CD4-positive, alpha-beta T cell treated with Interleukin-17A for 4 hours (primary cell): ENCODE measurements around the gene ATG2A.

ENCODE experiments used
- DNase-seq: peaks from one replicate; pipeline ENCODE4 v3.0.0-alpha.2; 2020; ENCODE audit warnings: mixed read lengths

Gene ATG2A

DNA sequence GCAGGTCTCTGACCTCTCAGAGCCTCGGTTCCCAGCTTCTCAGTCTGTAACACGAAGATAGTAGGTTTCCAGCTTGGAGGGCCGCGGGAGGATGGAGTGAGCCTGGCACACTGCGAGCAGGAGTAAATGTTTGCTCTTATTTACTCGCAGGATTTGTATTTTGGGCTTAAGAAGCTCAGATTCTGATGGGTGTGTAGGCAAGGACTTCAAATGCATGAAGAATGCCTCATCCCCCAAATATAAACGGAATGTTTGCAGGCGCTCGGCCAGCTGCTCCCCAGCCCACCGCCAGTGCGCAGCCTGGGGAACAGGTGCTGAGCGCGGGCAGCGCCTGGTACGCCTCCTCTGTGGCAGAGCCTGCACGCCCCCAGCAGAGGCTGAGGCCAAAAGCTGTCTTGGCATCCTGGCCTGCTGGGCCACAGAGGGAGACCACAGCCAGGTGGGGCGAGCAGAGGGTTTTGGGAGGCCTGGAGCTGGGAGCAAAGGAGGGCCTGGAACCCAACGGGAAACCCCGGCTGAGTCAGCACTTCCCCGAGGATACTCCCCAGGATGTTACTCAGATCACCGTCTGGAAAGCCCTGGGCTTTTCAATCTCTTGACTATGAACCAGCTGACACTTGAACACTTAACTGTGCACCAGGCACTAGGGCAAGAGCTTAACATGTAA is 48.0 kb downstream of the ATG2A start:
- DNase-seq: peak; percentile 61

DNA sequence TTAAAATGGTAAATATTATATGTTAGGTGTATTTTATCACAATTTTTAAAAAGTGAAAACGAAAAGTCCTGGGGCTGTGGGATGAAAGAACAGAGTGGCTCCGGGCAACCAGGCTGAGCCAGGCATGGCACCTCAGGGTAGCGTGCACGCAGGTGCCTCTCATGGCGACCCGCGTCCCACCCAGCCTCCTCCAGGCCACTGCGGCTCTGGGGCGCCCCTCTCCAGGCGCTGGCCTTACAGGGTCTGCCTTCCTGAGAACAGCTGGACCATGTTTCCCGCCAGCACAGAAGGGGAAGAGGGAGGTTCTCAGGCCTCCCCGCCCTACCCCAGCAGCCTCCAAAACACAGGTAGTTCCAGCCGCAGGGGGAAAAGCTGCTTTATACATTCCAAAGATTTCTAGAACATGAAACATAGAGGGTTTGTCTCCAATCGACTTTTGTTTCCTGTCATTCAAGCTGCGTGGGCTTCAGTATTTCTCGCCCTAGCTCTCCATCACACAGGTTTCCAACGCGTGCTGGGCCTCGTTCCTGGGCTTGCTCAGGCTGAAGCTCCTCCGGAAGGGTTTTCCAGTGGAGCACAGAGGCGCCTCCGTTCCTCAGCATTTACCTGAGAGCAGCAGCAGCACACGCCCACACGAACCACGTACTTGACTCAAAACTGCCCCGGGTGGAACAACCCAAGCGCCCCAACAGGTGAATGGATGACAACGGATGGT is 49.1 kb downstream of the ATG2A start:
- DNase-seq: peak; percentile 35

DNA sequence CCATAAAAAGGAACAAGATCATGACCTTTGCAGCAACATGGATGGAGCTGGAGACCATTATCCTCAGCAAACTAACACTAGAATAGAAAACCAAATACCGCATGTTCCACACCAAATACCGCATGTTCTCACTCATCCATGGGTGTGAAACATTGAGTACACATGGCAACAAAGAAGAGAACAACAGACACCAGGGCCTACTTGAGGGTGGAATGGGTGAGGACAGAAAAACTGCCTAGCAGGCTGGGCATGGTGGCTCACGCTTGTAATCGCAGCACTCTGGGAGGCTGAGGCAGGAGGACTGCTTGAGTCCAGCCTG is 50.9 kb downstream of the ATG2A start:
- DNase-seq: no peak

DNA sequence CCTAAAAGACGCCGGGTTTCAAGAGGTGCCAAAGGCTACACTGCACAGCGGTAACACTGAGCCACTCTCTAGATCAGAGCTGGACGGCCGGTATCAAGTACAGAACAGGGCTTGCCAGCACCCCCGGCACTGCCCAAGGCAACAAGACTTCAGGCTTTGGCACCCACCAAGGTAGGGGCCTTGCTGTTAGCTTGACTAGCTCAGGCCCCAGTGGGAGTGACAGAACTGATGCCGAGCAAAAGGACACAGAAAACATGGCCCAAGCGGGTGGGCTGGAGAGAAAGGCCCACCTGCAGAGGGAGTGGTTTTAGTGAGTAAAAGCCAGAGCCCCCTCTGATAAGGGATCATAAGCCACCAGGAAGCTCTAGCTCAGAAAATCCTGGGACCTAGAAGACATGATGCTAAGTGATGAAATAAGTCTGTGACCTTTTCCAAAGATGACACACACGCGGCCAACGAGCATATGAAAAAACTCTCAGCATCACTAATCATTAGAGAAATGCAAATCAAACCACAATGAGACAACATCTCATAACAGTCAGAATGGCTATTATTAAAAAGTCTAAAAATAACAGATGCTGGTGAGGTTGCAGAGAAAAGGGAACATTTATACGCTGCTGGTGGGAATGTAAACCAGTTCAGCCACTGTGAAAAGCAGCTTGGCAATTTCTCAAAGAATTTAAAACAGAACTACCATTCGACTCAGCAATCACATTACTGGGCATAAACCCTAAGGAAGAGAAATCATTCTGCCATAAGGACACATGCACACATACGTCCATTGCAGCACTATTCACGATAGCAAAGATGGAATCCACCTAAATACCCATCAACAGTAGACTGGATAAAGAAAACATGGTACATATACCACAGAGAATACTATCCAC is 51.5 kb downstream of the ATG2A start:
- DNase-seq: peak; percentile 62

DNA sequence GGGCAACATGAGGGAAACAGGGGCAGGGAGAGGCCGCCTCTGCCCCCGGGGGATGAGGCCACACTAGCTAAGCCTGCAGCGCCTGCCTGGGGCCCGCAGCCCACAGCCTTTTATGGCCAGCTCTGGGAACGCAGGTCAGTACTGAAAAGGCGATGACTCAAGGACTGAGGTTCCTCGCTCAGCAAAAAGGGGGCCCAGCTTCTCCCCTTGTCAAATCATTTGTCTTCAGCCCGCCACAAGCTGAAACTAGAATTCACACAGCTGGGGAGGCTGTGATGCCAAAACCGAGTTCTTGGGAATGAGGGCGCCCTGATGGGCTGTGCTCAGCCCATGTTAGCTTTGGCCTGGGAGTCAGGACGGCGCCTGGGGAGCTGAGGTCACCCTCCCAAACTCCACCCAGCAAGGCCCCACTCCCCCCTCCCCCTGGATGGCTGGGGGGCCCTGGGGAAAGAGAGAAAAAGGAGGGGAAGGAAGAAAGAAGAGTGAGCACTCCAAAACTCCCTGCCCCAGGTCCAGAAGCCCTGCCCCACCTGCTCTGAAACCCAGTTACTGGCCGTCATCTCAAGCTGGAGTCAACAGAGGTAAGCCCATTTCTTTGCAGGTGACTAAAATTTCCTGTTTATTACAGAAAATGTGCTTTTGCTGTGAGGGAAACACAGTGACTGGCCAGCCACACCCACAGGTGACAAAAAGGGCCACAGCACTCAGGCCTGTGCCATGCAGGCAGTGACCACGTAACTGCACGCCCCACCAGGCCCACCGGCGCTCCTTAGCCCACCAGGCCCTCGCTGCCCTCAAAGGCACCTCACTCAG is 52.3 kb downstream of the ATG2A start:
- DNase-seq: peak; percentile 62

DNA sequence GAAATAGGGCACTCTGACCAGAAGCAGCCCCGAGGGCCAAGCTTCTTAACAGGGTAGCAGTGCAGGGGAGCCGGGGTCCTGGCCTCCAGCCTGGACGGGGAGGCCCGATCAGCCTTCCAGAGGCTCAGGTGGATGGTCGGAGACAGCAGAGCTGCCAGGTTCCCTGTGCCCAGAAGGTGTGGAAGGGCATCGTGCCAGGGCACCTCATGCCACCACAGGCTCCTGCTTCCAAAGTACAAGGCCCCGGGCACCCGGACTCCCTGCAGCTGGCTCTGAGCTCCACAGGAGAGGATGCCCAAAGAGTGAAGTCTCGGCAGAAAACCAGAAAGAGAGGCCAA is 52.9 kb downstream of the ATG2A start:
- no peak for DNase-seq

DNA sequence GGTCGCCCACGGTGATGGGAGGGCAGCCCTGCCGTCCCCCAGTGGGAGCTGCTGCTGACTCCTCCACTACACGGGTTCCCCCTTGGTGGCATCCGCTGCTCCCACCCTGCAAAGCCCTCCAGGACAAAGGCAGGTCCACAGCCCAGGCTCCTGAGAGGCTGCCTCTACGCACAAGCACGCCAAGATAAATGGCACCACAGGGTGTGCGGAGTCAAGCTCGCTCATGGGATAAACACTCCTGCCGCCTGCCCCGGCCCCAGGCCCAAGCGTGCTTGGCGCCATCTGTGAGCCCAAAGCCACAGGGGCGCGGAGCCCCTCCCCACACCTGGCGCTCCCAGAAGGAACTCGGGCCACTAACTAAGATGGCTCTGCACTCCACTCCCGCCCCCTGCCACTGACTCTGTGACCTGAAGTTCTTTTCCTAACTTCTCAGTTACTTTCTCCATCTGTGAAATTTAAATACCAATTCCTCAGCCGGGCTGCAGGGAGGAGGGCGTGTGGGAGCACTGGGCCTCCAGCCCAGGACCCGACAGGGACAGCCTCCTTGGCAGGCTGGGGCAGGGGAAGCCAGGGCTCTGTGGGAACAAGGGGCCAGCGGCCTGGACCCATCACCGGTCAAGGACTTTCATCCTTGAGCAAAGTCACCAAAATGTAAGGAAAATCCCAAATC is 53.5 kb downstream of the ATG2A start:
- DNase-seq: no peak

DNA sequence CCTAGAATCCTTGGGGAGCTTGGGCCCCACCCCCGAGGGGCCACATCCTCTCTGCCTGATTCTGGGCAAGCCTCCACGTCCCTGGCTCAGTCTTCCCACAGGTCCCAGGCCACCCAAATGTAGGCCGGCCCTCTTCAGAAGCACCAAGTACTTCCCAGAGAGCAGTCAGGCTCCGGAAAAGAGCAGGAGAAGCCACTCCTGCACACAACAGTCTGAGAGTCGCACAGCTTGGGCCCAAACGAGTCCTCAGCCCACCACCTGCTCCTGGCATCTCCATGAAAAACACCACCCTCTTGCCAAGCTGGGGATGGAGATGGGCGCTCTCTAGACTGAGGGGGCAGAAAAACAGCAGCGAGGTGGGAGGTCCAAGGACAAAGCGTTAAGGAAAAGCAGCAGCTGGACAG is 54.0 kb downstream of the ATG2A start:
- DNase-seq: no peak

DNA sequence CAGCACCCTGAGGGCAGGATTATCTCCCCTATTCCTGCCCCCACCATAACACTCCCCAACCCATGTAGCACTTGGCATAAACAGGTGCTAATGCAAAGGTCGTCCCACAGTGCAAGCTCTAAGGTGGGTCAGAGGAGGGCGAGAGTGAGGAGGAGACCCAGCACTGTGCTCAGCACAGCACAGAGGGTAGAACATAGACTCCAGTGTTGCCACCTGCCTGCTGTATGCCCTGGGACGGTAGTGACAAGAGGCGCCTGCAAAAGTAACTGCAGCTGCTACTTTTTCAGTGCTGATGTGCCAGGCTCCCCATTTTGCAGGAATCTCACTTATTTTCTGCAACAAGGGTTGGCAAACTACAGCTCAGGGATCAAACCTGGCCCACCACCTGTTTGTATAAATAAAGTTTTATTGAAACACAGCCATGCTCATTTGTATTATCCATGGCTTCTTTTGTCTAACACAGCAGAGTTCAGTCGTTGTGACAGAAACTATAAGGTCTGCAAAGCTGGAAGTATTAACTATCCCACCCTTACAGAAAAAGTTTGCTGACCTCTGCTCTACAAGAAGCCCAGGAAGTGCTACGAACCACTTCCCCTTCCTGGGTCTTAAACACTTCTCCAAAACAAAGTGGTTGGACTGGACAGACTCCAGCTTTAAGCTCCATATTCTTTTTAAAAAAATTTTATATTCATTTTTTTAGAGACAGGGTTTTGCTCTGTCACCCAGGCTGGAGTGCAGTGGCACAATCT is 55.6 kb downstream of the ATG2A start:
- DNase-seq: peak; percentile 51

DNA sequence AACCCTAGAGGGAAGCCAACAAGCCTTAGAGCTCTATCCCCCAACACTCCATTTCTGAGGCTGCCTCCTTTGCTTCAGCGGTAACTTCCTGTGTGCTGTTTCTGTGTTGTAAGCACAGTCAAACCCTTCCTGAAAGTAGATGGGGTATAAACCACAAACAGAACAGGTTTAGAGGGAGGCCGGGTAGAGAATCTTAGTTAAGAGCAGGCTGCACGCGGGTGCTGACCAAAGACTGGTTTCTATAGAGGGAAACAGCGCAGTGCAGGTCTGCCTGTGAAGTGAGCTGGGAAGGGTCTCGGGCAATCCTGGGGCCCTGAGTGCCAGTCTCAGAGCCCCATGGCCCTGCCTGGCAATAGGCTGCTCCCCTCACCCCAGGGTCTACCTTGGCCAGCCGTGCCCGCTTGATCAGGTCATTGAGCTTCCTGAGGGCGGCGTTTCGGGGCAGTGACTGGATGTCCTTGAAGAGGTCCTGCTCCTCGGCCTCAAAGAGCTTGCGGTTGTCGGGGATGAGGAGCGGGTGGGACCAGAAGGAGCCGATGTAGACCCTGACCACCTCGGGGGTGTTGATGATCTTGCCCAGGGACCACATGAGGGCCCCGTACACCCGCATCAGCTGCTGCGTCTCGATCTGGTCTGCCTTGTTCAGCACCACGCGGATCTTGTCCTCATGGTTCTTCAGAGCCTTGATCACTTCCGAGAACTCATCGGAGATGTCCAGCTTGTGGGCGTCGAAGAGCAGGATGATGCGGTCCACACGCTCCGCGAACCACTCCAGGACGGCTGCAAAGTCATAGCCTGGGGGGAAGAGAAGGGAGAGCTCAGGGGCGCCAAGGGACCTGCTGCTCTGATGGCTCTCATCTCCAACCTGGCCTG is 57.2 kb downstream of the ATG2A start:
- peak; percentile 66 for DNase-seq

DNA sequence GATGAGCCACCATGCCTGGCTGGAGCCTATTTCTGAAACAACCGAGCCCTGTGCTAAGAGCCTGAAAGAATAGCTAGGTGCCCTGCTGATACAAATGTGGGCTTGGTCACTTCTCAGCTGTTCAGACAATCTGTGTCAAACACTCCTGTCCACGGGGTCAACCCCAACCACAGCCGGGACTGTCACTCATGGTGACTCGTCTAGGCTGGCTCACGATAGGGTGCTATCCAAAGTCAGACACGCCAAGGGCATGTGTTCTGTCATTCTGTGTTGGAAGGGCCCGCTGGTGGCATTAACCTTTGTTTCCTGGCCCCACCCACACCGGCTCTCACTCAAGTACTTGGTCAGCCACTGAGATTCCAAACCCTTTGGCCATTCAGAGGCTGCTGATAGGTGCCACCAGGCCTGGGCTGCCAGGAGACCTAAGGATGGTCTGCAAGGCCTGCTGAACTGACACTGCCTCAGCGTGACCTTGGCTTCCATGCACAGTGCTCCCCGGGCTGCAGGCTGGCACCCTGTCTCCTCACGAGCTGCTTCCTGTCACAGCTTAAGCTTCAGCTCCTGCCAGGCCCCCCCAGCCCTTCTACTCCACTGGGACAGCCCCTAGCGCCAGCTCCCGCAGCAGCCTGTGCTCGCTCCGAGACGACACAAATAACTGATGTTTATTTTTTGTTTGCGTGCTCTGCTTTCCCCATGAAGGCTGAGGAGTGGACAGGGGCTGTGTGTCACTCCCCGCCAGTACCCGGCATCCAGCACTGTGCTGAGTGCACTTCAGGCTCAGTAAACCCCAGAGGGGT is 58.3 kb downstream of the ATG2A start:
- DNase-seq: peak; percentile 82

DNA sequence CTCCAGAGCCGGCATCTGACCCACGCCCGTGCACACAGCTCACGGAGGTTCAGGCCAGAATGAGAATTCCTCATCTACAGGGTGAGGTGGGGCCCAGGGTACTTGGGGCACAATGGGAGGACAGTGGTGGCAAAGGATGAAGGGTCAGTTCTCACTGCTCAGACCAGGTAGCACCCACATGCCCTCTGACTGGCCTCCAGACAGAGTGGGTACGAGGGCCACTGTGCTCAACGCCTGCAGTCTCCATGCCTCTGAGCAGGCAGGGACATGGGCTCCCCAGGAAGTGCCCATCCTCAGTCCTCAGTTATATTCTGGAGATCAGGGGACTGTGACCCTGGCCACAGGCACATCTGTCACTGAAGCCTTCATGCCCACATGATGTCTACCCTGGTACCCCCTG is 59.5 kb downstream of the ATG2A start:
- no peak for DNase-seq

DNA sequence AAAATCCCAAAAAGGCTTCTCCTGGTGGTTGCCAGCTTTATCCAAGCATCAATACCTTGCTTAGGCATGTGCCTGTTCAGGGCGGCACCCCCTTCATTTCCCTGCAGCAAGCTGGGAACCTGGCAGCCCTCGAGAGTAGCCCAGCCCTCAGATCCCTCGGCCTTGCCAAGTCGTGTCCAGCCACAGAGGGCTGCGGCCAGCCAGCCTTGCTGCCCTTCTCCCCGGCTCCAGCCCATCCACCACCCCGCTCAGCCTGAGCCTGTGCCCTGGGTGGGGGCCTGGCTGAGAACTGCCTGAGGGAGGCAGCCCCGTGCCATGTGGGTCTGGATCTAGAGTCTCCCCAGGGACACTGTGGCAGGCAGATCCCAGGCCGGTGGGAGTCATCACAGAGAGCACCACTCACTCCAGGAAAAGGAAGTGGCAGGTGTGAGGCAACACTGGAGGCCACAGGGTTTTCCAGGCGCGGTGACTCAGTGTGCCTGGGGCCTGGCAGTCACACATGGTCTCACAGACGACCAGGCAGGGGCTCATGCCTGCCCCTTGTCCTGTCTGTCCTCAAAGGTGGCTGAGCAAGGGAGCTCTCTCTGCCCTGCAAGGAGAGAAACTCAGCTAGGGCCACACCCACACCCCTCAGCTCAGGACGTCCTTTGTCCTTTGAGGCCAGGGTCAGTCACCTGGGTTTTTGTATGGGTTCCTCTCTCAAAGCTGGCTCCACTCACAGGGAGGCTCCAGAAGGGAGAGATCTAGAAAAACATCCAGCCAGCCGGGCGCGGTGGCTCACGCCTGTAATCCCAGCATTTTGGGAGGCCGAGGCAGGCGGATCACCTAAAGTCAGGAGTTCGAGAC is 60.4 kb downstream of the ATG2A start:
- peak; percentile 61 for DNase-seq

DNA sequence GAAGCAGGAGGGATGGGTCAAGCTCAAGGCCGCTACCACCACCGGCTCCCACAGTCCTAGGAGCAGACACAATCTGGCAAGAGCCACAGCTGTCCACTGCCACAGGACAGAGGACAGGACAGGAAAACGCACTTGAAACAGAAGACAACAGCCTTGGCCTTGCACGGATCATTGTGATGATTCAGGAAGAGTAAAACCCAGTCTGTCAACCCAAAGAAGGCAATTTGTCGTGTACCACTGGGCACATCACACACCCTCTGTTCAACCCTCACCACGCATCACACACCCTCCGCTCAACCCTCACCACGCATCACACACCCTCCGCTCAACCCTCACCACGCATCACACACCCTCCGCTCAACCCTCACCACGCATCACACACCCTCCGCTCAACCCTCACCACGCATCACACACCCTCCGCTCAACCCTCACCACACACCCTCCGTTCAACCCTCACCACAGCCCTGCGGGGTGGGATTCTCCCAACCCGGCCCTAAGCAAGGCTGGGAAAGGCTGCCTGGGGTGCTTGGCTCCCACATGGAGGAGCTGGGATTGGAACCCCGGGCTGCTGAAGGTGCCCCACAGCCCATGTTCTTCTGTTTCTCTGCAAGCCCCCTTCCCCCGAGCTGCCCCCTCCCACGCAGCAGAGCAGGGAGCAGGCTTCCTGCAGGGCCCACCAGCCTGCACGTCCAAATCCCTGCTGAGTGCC is 61.3 kb downstream of the ATG2A start:
- no peak for DNase-seq

DNA sequence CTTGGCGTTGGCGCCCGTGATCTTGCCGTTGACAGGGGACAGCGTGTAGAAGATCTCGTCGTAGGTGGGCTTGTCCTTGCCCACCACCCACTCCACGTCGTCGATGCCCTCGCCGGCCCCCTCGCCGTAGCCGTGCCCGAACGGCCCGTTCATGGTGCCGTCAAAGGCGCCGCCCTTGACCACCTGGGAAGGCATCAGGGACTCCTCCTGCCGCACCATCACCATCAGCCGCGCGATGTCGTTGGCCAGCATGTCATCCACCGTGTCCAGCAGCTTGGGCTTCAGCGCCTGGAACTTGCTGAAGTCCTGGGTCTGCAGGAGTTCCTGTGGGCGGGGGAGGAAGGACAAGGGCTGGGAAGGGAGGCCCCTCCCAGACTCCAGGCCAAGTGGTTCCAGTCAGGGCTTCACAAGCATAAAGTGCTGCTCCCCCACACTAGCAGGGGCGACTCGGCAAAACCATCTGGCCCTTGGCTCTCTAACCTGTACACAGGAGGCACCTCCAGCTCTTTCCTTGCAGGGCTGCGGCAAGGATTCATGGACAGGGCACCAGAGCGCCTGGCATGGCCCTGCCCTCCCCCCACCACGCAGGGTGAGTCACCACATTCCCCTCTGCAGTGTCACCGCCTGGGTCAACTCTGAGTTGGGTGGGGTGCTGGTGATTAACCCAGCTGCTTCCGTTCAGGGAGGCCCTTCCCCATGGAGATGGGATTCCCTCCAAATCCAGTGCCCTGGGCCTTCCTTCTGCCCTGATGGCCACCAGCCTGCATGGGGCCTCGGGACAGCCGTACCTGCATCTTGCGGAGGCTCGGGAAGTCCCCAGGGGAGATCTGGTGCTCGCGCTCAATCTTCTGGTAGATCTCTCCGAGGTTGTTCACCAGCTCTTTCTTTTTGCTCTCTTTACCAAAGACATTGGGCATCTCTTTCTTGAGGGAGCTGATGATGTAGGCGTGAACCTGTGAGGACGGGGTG is 62.2 kb downstream of the ATG2A start:
- peak; percentile 70 for DNase-seq

DNA sequence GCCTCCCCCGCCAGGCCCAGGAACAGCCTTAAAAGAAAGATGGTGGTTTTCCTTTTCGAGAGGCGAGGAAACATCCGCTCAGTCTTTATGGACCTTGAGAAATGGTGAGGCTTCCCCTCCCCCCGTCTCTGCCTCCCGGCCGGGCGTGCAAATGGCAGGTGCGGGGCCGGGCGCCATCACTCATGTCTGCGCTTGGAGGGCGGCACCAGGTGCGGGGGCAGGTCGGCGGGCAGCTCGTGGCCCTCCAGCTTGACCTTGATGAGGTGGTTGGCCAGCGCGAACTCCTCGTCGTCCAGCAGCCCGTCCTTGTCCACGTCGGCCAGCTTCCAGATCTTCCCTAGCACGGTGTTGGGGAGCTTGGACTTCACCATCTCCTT is 62.9 kb downstream of the ATG2A start:
- no peak for DNase-seq

DNA sequence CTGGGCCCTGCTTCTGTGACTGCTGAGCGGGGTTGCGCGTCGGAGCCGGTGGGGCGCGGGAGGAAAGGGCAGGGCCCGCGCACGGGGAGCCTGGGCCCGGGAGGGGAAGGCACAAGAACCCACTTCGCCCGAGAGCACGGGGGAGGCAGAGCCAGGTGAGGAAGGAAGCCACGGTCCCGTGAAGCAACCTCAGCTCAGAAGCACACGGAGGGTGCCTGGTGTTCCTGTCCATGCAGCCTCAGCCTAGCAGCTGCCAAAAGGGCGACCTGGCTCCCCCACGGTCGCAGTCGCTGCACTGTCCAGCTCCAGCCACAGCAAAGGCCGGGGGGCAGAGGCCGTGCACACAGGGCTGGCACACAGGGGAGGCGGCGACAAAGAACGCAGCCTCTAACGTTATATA is 63.3 kb downstream of the ATG2A start:
- peak; percentile 77 for DNase-seq
